HG02623 (cell line): ENCODE data around the gene MBNL1.
"Not testable (repeated sequence)": the region's sequence is repeated elsewhere in the genome, so short reads cannot be mapped to it uniquely, and the experiment has no call there.

Experiments
- ATAC-seq: cut with Tn5 transposase; IDR thresholded peaks from one replicate; pipeline ENCODE4 v1.9.1; 2021; ENCODE audit warnings: moderate library complexity; ENCODE audit not compliant: unreplicated experiment

MBNL1 gene

DNA sequence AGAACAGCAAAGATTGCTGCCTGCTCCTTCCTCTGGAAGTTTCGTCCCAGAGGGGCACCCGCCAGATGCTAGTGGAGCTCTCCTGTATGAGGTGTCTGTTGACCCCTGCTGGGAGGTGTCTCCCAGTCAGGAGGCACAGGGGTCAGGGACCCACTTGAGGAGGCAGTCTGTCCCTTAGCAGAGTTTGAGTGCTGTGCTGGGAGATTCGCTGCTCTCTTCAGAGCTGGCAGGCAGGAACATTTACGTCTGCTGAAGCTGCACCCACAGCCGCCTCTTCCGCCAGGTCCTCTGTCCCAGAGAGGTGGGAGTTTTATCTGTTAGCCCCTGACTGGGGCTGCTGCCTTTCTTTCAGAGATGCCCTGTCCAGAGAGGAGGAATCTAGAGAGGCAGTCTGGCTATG is 103.9 kb downstream of the MBNL1 start:
- ATAC-seq = not testable (repeated sequence)

DNA sequence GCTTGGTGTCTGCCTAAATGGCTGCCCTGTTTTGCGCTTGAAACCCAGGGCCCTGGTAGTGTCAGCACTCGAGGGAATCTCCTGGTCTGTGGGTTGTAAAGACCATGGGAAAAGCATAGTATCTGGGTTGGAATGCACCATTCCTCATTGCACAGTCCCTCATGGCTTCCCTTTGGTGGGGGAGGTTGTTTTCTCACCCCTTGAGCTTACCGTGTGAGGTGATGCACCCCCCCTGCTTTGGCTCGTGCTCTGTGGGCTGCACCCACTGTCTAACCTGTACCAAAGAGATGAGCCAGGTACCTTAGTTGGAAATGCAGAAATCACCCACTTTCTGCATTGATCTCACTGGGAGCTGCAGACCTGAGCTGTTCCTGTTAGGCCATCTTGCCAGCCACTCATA is 104.7 kb downstream of the MBNL1 start:
- ATAC-seq = no peak

DNA sequence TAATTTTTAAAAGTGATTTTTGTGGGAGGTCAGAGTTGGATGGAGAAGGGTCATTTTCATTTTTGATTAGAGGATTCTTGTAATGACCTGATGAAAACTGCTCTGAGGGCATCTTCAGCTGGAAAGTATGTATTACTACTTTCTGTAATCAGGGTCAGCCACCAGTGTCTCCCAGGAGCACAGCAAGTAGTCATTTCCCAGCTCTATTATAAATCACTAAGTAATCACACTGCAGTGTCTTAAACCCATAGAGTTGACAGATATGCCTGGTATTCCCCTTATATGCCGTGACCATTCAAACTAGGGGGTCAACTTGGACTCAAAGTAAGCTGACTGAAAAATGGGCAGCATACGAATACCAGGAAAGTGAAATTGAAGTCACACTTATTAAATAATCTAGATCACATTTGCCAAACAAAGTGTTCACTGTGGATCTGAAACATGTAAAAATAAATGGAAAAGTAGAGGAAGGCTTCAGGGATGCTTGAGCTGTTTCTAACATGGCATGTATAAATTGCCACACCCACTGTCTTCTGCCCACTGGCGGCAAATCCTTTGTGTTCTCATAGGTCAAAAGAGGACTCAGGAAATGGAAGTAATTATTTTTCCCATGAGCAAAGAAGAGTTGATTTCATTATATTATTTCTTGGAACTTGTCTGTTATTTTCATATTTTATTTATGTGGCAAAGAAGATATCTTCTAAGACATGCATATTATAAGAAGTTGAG is 105.7 kb downstream of the MBNL1 start:
- ATAC-seq = no peak

DNA sequence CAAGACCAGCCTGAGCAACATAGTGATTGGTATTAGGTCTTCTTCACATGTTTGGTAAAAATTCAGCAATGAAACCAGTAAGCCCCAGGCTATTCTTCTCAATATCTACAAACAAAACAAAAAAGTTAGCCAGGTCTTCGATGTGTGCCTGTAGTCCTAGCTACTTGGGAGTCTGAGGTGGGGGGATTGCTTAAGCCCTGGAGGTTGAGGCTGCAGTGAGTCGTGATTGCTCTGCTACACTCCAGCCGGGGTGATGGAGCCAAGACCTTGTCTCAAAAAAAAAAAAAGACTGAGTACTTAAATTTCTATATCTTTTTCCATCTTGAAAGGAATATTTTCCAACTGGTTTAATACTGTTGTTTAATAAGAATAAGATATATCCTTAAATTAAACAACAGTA is 106.8 kb downstream of the MBNL1 start:
- ATAC-seq = no peak

DNA sequence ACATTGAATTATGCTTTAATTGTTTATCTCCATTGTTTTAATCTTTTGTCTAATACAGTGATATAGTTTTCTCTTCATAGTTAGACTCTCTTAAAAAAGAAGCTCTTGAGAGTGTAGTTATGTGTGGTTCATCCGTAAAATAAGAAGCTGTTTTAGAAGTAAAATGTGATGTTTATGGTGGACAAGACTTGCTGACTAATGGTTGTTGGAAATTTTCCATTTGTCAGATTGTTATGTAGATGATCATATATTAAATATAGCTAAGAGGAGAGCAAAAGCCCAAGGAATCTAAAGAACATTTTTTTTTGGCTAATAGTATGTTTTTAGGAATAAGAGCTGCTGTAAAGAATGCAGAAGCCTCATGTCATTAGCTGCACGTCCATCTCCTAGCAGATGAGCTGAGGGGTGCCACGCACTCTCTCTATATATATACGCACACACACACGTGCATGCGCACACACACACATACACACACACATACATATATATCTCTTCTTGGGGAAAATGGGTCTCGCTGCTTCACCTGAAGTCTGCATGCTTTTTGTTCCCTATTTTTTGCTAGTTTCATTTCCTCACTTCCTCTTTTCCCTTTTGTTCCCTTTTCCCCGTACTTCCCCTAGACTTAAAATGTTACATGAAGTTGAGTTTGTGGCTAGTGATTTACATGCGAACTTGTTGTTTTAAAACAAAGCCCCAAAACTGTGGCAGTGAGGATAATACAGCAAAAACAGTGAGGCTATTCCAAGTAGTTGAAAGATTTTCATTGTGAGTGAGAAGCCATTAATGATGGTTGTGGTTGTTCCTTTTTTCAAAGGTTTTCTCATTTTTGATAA is 107.8 kb downstream of the MBNL1 start:
- peak; percentile 78 for ATAC-seq

DNA sequence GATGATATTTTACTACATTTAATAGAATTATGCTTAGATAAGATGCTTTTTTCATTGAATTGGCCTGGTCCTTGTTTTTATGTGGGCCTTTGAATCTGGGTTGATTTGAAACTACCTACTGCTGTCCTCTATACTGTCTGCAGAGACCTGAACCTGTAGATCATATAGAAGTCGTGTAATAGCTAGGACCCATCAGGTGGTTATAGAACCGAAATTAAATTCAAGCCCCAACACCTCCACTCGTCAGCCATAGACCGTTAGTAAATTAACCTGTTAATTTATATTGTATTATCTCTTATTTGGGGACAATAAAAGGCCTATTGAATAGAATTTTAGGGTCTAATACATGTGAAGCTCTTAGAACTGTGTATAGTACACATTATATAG is 108.4 kb downstream of the MBNL1 start:
- ATAC-seq = peak; percentile 10

DNA sequence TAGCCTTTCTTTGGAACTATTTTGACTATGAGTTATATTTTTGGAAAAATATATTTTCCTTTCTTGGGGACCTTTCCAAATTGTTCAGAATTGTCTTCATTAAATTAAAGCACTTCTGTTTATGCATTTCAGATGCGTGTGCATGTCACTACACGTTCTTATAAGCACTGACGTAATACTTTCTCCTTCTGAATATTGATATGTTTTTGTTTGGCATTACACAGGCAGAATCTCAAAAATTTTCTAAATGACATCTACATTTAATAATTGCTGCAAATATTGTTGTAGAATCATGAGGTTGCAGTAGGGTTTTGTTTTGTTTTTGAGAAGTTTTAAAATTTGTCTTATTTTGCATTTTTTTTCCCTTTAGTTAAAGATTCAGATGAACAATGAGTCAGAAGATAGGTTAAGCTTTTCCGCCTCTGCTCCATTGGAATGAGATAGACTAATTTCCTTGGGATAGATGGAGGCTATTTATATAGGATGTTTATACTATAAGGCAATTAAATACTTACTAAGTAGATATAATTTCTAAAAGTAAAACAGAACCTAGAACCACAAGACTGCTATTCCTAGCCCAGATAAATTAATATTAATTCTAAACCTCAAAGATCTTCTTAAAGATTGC is 110.8 kb downstream of the MBNL1 start:
- no peak for ATAC-seq

DNA sequence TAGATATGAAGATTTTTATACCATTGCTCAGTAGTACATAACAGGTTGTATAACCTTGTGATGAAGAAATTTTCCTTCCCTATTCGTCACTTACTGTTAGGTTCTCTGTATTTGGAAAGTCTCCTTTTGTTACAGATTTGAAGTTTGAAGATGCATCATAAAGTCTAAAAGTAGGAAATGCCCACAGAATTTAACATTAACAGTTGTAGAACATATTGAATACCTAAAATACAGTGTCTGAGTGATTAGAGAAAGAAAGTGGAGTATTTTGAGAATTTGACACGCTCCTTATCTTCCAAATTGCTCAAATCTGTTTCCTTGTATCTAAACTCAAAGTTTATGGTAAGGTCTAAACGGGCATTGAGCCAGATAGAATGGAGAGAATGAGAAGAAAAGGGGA is 111.3 kb downstream of the MBNL1 start:
- ATAC-seq = no peak

DNA sequence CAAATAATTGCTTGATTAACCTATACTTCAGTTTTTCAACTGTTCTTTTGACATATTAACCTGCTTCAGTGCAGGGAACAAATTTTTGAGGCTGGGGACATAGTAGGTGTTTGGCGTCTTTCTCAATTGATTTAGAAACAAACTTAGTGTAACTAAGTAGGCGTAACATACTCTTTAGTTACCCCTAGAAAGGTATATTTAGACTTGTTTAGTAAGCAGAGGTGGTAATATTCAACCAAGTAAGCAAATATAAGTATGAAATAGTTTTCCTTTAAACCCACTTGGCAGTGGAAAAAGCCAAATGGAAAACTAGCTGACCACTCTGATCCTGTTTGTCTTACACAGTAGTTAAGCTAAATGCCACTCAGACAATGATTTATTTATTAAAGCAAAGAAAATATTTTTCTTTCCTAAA is 113.2 kb downstream of the MBNL1 start:
- ATAC-seq = peak; percentile 34

DNA sequence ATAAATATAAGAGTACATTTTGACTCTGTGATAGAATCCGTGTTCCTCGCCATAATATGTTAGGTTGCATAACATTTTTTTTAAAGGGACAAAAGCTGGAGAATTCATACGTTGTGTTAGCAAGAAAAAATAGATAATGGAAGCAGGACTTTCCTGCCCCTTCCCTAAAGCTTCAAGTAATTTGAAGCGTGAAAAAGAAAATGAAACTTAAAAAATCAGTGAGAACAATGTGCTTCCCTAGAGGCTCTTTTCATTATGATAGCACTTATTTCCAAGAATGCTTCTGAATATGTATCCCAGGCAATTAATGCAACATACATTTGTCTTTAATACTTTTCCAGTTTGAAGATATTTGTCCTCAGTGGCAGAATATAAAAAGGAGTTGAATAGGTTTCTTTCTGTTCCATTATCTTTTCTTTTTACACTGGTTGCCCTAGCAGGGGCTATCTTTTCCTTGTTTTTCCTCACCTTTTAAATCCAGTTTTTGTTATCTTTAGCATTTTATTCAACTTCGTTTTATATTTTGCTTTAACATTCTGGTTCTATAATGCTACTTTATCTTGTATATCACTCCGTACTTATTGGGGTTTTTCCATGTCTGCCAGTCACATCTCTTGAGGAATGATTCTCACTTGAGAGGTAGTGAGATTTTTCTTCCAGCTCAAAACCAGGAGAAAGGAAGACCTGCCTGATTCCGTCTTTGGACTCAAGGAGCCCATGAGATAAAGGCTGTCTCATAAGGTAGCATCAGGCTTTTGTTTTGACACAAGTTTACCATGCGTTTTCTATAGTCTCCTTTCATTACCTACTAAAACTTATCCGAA is 113.8 kb downstream of the MBNL1 start:
- no peak for ATAC-seq

DNA sequence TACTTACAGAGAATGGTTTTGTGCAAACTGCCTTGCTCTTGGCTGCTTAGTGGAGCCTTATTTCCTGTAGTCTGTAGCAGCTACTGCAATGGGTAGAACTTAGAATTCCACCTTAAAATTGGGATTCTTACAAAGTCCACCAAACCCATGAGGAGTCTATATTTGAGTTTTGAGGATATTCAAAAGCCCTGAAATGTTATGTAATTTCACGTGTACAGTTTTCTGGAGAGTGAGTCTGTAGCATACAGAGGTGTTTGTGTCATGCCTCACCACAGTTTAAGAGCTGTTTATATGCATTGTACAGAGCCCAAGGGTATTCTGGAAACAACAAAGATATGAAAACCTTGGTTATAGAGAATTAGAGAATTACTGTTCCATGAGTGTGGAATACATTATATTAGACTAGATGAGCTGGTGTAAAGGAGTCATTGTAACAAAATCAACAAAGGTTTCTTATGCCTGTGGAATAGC is 114.4 kb downstream of the MBNL1 start:
- no peak for ATAC-seq

DNA sequence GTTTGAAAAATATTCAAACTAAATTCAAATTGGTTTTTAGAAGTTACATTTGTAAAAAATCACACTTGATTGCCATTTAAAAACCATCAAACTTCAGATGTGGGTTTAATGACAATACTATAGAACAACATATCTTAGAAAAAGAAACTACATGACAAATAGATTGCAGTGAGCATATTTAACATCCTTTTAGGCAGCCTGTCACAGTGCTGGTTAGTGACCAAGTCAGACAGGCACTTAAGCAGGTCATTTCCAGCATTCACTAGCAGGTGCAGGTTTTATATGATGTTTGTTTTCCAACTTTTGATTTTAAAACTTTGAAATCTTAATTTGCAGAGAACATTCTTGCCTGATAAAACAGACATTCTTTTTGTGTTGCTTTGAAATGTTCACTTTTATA is 115.7 kb downstream of the MBNL1 start:
- no peak for ATAC-seq

DNA sequence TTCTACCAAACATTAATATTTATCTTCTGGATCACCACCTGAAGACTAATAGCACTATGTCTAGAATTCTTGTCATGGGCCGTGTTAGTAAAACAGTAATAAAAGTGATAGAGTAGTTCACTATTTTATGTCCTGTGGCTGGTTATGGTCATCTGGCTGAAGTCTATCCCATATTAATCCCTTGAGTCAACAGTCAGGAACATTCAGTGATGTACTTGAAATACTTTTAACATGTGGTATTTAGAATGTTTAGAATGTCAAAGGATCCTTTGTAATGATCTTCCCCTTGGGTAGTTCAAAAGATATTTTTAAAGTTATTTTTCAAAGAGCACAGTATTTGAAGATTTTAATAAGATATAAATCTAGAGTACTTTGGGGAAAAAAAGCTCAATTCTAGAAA is 117.0 kb downstream of the MBNL1 start:
- no peak for ATAC-seq

DNA sequence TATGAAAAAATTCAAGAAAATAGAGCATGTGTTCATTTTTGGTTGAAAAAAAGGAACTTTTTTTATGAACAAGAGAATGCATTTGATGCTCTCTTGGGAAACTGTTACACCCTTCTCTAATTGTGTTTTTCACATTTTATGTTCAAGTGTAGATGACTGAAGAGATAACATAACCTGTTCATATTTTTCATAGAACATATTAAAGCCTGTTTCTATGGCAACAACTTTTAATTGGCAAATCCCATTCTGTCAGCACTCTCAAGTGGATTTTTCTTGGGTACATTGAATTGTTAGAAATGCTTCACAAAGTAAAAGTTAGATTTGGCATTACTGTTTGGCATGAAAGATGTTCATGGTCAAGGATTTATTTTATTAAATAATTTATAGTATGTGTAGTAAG is 117.5 kb downstream of the MBNL1 start:
- ATAC-seq = no peak

DNA sequence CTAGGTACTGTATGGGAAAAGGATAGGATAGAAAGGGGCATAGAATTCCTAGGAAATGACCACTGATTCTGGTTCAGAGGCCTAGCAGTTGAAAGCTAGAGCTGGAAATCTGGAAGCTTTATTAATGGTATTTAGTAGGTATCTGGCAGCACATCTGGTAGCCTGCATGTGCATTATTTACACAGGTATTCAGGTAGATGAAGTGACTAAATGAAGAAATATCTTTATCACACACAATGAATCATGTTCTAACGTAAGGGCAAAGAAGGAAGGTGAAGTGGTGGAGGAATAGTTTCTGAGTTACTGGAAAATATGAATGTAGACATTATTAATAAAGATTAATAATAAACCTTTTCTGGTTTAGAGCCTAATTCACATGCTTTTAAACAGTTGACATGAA is 119.9 kb downstream of the MBNL1 start:
- ATAC-seq = no peak

DNA sequence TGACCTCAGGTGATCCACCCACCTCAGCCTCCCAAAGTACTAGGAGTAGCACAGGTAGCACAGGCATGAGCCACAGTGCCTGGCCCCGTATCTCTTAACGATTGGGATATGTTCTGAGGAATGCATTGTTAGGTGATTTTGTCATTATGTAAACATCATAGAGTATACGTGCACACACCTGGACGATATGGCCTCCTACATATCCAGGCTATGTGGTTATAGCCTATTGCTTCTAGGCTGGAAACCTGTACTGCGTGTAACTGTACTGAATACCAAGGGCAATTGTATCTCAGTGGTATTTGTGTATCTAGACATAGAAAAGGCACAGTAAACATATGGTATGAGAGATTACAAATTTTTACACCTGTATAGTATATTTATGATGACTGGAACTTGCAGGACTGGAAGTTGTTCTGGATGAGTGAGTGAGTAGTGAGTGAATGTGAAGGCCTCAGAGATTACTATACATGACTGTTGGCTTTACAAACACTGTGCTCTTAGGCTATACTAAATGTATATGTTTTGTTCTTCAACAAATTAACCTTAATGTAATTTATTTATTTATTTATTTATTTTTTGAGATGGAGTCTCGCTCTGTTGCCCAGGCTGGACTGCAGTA is 120.7 kb downstream of the MBNL1 start:
- no peak for ATAC-seq

DNA sequence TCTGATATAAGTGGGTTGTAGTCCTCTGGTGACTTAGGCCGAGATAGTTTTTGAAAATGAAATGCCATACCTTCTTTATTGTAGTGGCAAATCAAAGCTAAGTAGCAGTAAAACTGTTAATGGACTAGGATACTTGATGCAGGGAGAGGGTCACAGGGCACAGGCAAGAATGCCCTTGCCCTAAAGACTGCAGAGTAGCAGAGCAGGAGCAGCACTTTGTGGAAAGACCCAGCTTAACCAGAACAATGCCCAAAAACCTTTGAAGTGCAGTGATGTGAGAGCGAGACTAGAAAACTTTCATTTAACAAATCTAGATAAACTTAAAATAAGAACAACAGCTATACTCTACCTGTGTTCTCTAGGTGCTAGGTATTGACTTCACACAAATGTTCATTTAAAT is 121.9 kb downstream of the MBNL1 start:
- ATAC-seq = no peak

DNA sequence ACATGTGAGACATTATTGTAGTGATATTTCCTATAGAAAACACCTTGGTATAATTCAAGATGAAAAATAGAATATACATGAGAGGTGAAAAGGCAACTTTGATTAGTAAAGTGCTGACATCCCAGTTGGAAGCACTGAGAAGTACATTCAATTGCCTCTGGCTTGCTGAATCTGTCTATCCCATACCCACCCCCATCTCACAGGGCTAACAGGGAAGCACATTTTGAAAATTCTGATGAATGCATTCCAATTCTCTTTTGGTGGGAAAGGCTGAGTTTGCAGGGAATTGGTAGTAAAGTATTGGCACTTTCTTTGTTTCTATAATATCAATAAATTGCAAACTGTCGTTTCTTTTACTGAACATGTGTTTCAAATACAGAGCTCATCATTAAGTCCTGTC is 122.9 kb downstream of the MBNL1 start:
- ATAC-seq = no peak

DNA sequence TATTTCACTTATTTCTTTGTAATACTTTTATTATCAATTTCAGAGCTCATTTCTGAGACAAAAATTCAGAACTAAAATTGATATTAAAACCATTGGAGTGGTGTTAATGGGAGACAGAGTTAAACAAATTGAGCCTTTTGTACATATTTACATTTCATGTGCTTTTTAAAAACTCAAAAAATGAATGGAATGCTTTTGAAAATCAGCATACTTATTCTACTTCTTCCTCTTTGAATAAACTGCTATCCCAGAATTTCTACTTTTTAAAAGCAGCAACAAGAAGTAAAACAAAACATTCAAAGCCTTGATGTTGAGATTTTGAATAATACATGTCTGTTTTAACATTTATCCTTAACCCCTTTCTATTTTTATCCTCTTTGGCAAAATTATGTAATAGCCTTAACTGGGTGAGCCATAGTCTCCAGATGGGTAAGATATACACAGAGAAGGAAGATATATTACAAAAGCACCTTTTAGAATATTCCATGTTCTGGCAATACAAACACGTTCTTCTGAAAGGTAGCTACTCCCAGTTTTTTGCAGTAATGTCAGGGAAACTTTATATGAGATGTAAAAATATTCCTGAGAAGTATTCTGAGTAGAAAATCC is 123.6 kb downstream of the MBNL1 start:
- no peak for ATAC-seq

DNA sequence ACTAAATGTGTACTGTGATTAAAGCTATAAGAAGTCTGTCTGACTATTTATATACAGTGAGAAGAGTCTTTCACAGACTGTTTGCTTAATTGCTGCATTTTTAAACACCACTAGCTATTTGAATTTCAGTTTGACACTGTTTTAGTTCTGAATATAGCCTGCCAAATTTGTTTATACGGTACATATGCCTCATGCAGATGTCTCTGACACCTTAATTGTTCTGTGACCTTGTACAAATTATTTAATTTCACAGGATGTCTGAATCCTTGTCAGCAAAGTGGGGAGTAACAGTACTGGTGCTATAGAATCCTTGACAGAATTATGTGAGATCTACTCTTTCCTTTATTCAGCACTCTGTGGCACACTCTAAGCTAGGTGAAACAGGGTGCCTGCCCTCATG is 125.5 kb downstream of the MBNL1 start:
- no peak for ATAC-seq
